GM18873 (cell line): ENCODE measurements around the gene CCSER1.
A peak's percentile ranks its signal among the peaks of the same experiment; 100 is the strongest.
"Not testable (repeated sequence)": the region's sequence is repeated elsewhere in the genome, so short reads cannot be mapped to it uniquely, and the experiment has no call there.

ENCODE experiments used
- ATAC-seq: cut with Tn5 transposase; IDR thresholded peaks from one replicate; pipeline ENCODE4 v1.9.1; 2021; ENCODE audit warnings: mild to moderate bottlenecking, moderate library complexity, moderate number of reproducible peaks; ENCODE audit not compliant: unreplicated experiment, low FRiP score

The CCSER1 gene

GRCh38 chr4:90780193-90780592, 653.0 kb downstream of the CCSER1 start:
- ATAC-seq = no peak

GRCh38 chr4:90786602-90787001, 659.4 kb downstream of the CCSER1 start:
- no peak for ATAC-seq

- ATAC-seq = no peak
Measured at GRCh38 chr4:90792696-90793095, 665.5 kb downstream of the CCSER1 start.

- ATAC-seq = no peak
Measured at GRCh38 chr4:90798948-90799347, 671.8 kb downstream of the CCSER1 start.

GRCh38 chr4:90799895-90800294, 672.7 kb downstream of the CCSER1 start:
- ATAC-seq = no peak

- no peak for ATAC-seq
Measured at GRCh38 chr4:90815569-90815968, 688.4 kb downstream of the CCSER1 start.

- ATAC-seq = no peak
Measured at GRCh38 chr4:90816754-90817153, 689.6 kb downstream of the CCSER1 start.

- peak; percentile 44 for ATAC-seq
Measured at GRCh38 chr4:90824266-90825150, 697.3 kb downstream of the CCSER1 start.

GRCh38 chr4:90825849-90826248, 698.7 kb downstream of the CCSER1 start:
- no peak for ATAC-seq

- ATAC-seq = no peak
Measured at GRCh38 chr4:90833706-90834105, 706.5 kb downstream of the CCSER1 start.

- ATAC-seq = no peak
Measured at GRCh38 chr4:90837241-90837640, 710.0 kb downstream of the CCSER1 start.

- not testable (repeated sequence) for ATAC-seq
Measured at GRCh38 chr4:90838859-90839258, 711.7 kb downstream of the CCSER1 start.

GRCh38 chr4:90840291-90840690, 713.1 kb downstream of the CCSER1 start:
- ATAC-seq = no peak

- ATAC-seq = no peak
Measured at GRCh38 chr4:90840828-90841227, 713.6 kb downstream of the CCSER1 start.

- no peak for ATAC-seq
Measured at GRCh38 chr4:90841676-90842075, 714.5 kb downstream of the CCSER1 start.

- ATAC-seq = peak; percentile 99
Measured at GRCh38 chr4:90842960-90843359, 715.8 kb downstream of the CCSER1 start.

GRCh38 chr4:90844241-90844640, 717.0 kb downstream of the CCSER1 start:
- ATAC-seq = no peak

- peak; percentile 32 for ATAC-seq
Measured at GRCh38 chr4:90845777-90846176, 718.6 kb downstream of the CCSER1 start.

- no peak for ATAC-seq
Measured at GRCh38 chr4:90852237-90852636, 725.0 kb downstream of the CCSER1 start.

- ATAC-seq = no peak
Measured at GRCh38 chr4:90855111-90855510, 727.9 kb downstream of the CCSER1 start.

- ATAC-seq = no peak
Measured at GRCh38 chr4:90857081-90857820, 730.1 kb downstream of the CCSER1 start.

- ATAC-seq = no peak
Measured at GRCh38 chr4:90875791-90876190, 748.6 kb downstream of the CCSER1 start.
